ENCODE data around the gene SCFD2. TPM values are rescaled to one million over a fixed set of nuclear protein-coding genes. Genes with fewer than 3 reads are reported as not detected.

Gene SCFD2
- total RNA-seq, 2 donors from 2014 or later = 20.3 to 27.4 TPM

- no peak overlapping the region for H3K27ac ChIP-seq
- no peak for DNase-seq (ENCODE audit: low spot score)
- H3K4me3 ChIP-seq = no peak overlapping the region
- no peak for TF ChIP-seq CTCF (IDR thresholded peaks at IDR 0.05)
- no peaks in the 10 kb centered on the region for H3K9me3 ChIP-seq
- H3K4me1 ChIP-seq (ENCODE audit: control insufficient read depth in 1 of 2, low read depth in 2 of 2) = no peaks in the 10 kb centered on the region
- H3K27me3 ChIP-seq (replicated peaks; ENCODE audit: insufficient read depth) = no peaks in the 10 kb centered on the region
- ATAC-seq (ENCODE audit: insufficient number of reproducible peaks, low FRiP score, low read depth) = no peak
- H3K36me3 ChIP-seq = no peaks in the 10 kb centered on the region
Measured at GRCh38 chr4:53089936-53090729, 275.7 kb downstream of the SCFD2 start.

GRCh38 chr4:53088152-53088551, 277.7 kb downstream of the SCFD2 start:
- no peaks in the 10 kb centered on the region for H3K36me3 ChIP-seq
- H3K4me3 ChIP-seq = no peak overlapping the region
- peaks cover 3% of the 10 kb centered on the region for H3K9me3 ChIP-seq
- ATAC-seq (ENCODE audit: insufficient number of reproducible peaks, low FRiP score, low read depth) (no peak), DNase-seq (ENCODE audit: low spot score) (no peak)
- no peak for TF ChIP-seq CTCF (IDR thresholded peaks at IDR 0.05)
- H3K4me1 ChIP-seq (ENCODE audit: control insufficient read depth in 1 of 2, low read depth in 2 of 2) = no peaks in the 10 kb centered on the region
- H3K27ac ChIP-seq = no peak overlapping the region
- no peaks in the 10 kb centered on the region for H3K27me3 ChIP-seq (replicated peaks; ENCODE audit: insufficient read depth)

- no peaks in the 10 kb centered on the region for H3K36me3 ChIP-seq
- H3K27me3 ChIP-seq (replicated peaks; ENCODE audit: insufficient read depth) = no peaks in the 10 kb centered on the region
- no peak for TF ChIP-seq CTCF (IDR thresholded peaks at IDR 0.05)
- no peaks in the 10 kb centered on the region for H3K9me3 ChIP-seq
- no peaks in the 10 kb centered on the region for H3K4me1 ChIP-seq (ENCODE audit: control insufficient read depth in 1 of 2, low read depth in 2 of 2)
- DNase-seq (ENCODE audit: low spot score) = no peak
- no peak overlapping the region for H3K27ac ChIP-seq
- no peak for ATAC-seq (ENCODE audit: insufficient number of reproducible peaks, low FRiP score, low read depth)
- no peak overlapping the region for H3K4me3 ChIP-seq
Measured at GRCh38 chr4:53076374-53076958, 289.4 kb downstream of the SCFD2 start.

GRCh38 chr4:53075162-53075785, 290.6 kb downstream of the SCFD2 start:
- DNase-seq (ENCODE audit: low spot score) = no peak
- no peaks in the 10 kb centered on the region for H3K27me3 ChIP-seq (replicated peaks; ENCODE audit: insufficient read depth)
- no peaks in the 10 kb centered on the region for H3K36me3 ChIP-seq
- no peaks in the 10 kb centered on the region for H3K9me3 ChIP-seq
- H3K4me1 ChIP-seq (ENCODE audit: control insufficient read depth in 1 of 2, low read depth in 2 of 2) = no peaks in the 10 kb centered on the region
- no peak overlapping the region for H3K27ac ChIP-seq
- ATAC-seq (ENCODE audit: insufficient number of reproducible peaks, low FRiP score, low read depth) = no peak
- no peak overlapping the region for H3K4me3 ChIP-seq
- no peak for TF ChIP-seq CTCF (IDR thresholded peaks at IDR 0.05)

GRCh38 chr4:53068755-53069330, 297.0 kb downstream of the SCFD2 start:
- DNase-seq (ENCODE audit: low spot score) = no peak
- Histone ChIP-seq H3K27ac (no peak overlapping the region), H3K9me3 (no peaks in the 10 kb centered on the region), H3K36me3 (no peaks in the 10 kb centered on the region), H3K4me1 (ENCODE audit: control insufficient read depth in 1 of 2, low read depth in 2 of 2) (peaks cover 4 to 17% of the 10 kb centered on the region in 2 donors), H3K27me3 (replicated peaks; ENCODE audit: insufficient read depth) (no peaks in the 10 kb centered on the region), H3K4me3 (no peak overlapping the region)
- ATAC-seq (ENCODE audit: insufficient number of reproducible peaks, low FRiP score, low read depth) = no peak
- TF ChIP-seq CTCF (IDR thresholded peaks at IDR 0.05) = no peak
